ENCODE results near the gene FAM170B. TPM values are rescaled to one million over a fixed set of nuclear protein-coding genes. Genes with fewer than 3 reads are reported as not detected.

The FAM170B gene
- total and polyA plus RNA-seq, 3 donors from 2014 or later = 1.2 to 11.7 (median 10.5) TPM

- H3K27me3 ChIP-seq = no peaks in the 10 kb centered on the region
- no peak overlapping the region for H3K4me3 ChIP-seq
- no peaks in the 10 kb centered on the region for H3K9me3 ChIP-seq
- no peak for TF ChIP-seq POLR2A (IDR thresholded peaks at IDR 0.05)
- no peak for TF ChIP-seq CTCF (IDR thresholded peaks at IDR 0.05)
- 83 to 91% methylated on average over 10 to 14 of the region's 14 CpGs for WGBS, 2 donors
- no peaks in the 10 kb centered on the region for H3K36me3 ChIP-seq (ENCODE audit: low read depth, missing control alignments)
- DNase-seq = no peak
- H3K4me1 ChIP-seq = no peaks in the 10 kb centered on the region
- H3K27ac ChIP-seq = no peak overlapping the region
- intact Hi-C loops (cut with DNase I; ENCODE audit: low total_unique reads) = no loop called here
Measured at GRCh38 chr10:49166484-49167400, 32.9 kb upstream of the FAM170B start.

- TF ChIP-seq CTCF (IDR thresholded peaks at IDR 0.05) (no peak), POLR2A (IDR thresholded peaks at IDR 0.05) (no peak)
Measured at GRCh38 chr10:49165821-49166483, 32.1 kb upstream of the FAM170B start.

GRCh38 chr10:49165259-49165658 is 31.4 kb upstream of the FAM170B start:
- Histone ChIP-seq H3K27me3 (no peaks in the 10 kb centered on the region), H3K27ac (no peak overlapping the region), H3K4me1 (no peaks in the 10 kb centered on the region), H3K36me3 (ENCODE audit: low read depth, missing control alignments) (no peaks in the 10 kb centered on the region), H3K9me3 (no peaks in the 10 kb centered on the region), H3K4me3 (no peak overlapping the region)
- WGBS, 2 donors = 74 to 85% methylated on average over 7 of the region's 7 CpGs
- DNase-seq = no peak
- intact Hi-C loops (cut with DNase I; ENCODE audit: low total_unique reads) = no loop called here
- TF ChIP-seq CTCF (IDR thresholded peaks at IDR 0.05) = no peak
- no peak for TF ChIP-seq POLR2A (IDR thresholded peaks at IDR 0.05)

More at GRCh38 chr10:49165821-49166483, 32.1 kb upstream of the FAM170B start:
- Histone ChIP-seq H3K27me3 (no peaks in the 10 kb centered on the region), H3K4me3 (no peak overlapping the region), H3K36me3 (ENCODE audit: low read depth, missing control alignments) (no peaks in the 10 kb centered on the region), H3K9me3 (no peaks in the 10 kb centered on the region), H3K4me1 (no peaks in the 10 kb centered on the region), H3K27ac (no peak overlapping the region)
- intact Hi-C loops (cut with DNase I; ENCODE audit: low total_unique reads) = no loop called here
- WGBS, 2 donors = 82 to 87% methylated on average over 14 of the region's 14 CpGs
- DNase-seq = no peak

- WGBS, 2 donors = 74 to 78% methylated on average over 9 of the region's 9 CpGs
- Histone ChIP-seq H3K36me3 (ENCODE audit: low read depth, missing control alignments) (no peaks in the 10 kb centered on the region), H3K27me3 (no peaks in the 10 kb centered on the region), H3K4me3 (no peak overlapping the region), H3K4me1 (no peaks in the 10 kb centered on the region), H3K9me3 (no peaks in the 10 kb centered on the region), H3K27ac (no peak overlapping the region)
- DNase-seq = peak; percentile 63
- intact Hi-C loops (cut with DNase I; ENCODE audit: low total_unique reads) = no loop called here
- no peak for TF ChIP-seq POLR2A (IDR thresholded peaks at IDR 0.05)
- peak; percentile 21 to 46 (median 35) for TF ChIP-seq CTCF (IDR thresholded peaks at IDR 0.05)
Measured at GRCh38 chr10:49164559-49165188, 30.9 kb upstream of the FAM170B start.

Data from testis (tissue), 3 donors.